Anterior cingulate cortex (tissue), 58 donors: ENCODE data around the gene PDHX.
"Not testable (repeated sequence)": the region's sequence is repeated elsewhere in the genome, so short reads cannot be mapped to it uniquely, and the experiment has no call there.

ENCODE experiments used
- DNase-seq, 58 donors: peaks; one replicate each; lab custom pipeline; 2025; lab: John Stamatoyannopoulos, UW

Gene PDHX

GRCh38 chr11:34916015-34916842 lies at the start of gene PDHX, which contains the start of gene APIP:
TSS of gene PDHX (plus strand) at chr11:34916618. CDS start at chr11:34916656, 38 bp downstream.
TSS of gene APIP (minus strand) at chr11:34916379. CDS start at chr11:34916284, 95 bp downstream.
- peak; percentile 56 to 99 (median 94) for DNase-seq

- no peak for DNase-seq
Observed at GRCh38 chr11:34869425-34869824, 47.0 kb upstream of the PDHX start.

- DNase-seq: no peak
Observed at GRCh38 chr11:34870548-34871196, 45.7 kb upstream of the PDHX start.

GRCh38 chr11:34874202-34874601 lies 42.2 kb upstream of the PDHX start:
- DNase-seq: no peak

- DNase-seq: no peak
Observed at GRCh38 chr11:34877375-34877975, 38.9 kb upstream of the PDHX start.

GRCh38 chr11:34881900-34882299 lies 34.5 kb upstream of the PDHX start:
- no peak for DNase-seq

GRCh38 chr11:34886609-34887008 lies 29.8 kb upstream of the PDHX start:
- DNase-seq: no peak

- DNase-seq: no peak
Observed at GRCh38 chr11:34887260-34887659, 29.2 kb upstream of the PDHX start.

GRCh38 chr11:34890089-34890488 lies 26.3 kb upstream of the PDHX start:
- DNase-seq: no peak

GRCh38 chr11:34890812-34891211 lies 25.6 kb upstream of the PDHX start:
- peak in 1 of 58 donors; percentile 27 for DNase-seq

GRCh38 chr11:34891611-34892010 lies 24.8 kb upstream of the PDHX start:
- no peak for DNase-seq

GRCh38 chr11:34893416-34893815 lies 23.0 kb upstream of the PDHX start:
- peak in 2 of 58 donors; percentile 8 to 39 for DNase-seq

GRCh38 chr11:34896191-34896590 lies 20.2 kb upstream of the PDHX start:
- not testable (repeated sequence) for DNase-seq

- DNase-seq: no peak
Observed at GRCh38 chr11:34897171-34897870, 19.1 kb upstream of the PDHX start.

GRCh38 chr11:34898474-34898873 lies 17.9 kb upstream of the PDHX start:
- no peak for DNase-seq

- DNase-seq: no peak
Observed at GRCh38 chr11:34899633-34900016, 16.8 kb upstream of the PDHX start.

- DNase-seq: no peak
Observed at GRCh38 chr11:34904421-34904955, 11.9 kb upstream of the PDHX start.

GRCh38 chr11:34905666-34906065 lies 10.8 kb upstream of the PDHX start:
- DNase-seq: no peak

- no peak for DNase-seq
Observed at GRCh38 chr11:34907934-34908593, 8.4 kb upstream of the PDHX start.

- no peak for DNase-seq
Observed at GRCh38 chr11:34909415-34909814, 7.0 kb upstream of the PDHX start.
